DMS79 (cell line): ENCODE results near the gene THAP3.
"Not testable (repeated sequence)": the region's sequence is repeated elsewhere in the genome, so short reads cannot be mapped to it uniquely, and the experiment has no call there.

Source experiments
- DNase-seq: peaks from one replicate; lab custom pipeline; 2025; lab: John Stamatoyannopoulos, UW

The THAP3 gene

DNA sequence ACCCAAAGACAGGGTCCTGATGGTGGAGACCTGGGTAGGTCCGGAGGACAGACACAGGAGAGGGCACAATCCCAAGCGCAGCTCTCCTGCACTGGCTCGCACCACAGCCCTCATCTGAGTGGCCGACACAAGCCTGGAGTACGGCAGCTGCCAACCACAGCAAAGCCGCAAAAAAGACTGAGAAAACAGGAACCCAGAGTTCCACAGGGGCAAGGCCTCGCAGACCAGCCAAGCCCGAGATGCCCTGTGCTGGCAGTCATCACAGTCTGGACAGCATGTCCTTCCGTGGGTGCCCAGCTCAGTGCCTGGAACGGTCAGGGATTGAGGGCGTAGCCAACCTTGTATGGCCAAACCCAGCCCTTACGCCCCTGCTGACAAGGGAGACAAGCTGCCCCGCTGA lies 33.4 kb upstream of the THAP3 start:
- DNase-seq: no peak

DNA sequence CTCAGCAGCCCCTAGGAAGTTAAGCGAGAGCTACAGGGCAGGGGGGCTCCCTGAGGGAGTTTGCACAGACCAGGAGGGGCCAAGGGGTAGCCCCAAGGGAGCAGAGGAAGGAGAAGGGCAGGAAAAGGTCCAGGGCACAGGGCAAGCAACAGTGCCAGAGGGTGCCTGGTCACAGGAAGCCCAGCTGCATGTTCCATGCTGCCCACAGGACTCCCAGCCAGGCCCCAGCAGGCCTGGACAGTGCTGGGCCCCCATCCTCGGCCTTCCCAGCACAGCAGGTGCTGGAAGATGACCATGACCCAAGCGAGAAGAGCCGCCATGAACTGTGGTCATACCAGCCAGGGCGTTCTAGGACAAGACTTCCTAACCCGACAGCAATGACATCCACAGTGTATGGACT lies 33.0 kb upstream of the THAP3 start:
- no peak for DNase-seq

DNA sequence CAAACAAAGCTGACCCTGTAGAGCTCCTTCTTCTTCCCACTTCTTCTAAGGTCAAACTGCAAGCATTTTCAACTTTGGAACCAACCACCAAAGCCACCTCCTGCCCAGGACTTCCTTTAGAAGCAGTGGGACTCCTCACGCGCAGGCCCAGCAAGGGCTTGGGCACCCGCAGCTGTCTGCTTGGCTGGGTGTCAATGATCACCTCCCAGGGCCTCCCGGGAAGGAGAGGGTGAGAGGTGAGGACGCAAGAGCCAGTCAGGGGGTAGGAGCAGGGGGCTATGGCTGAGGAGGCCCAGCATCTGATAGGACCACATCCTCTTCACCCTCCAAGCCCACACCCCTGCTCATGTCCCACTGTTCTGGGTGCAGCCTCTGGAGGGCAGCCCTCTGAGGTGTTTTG lies 32.2 kb upstream of the THAP3 start:
- no peak for DNase-seq

DNA sequence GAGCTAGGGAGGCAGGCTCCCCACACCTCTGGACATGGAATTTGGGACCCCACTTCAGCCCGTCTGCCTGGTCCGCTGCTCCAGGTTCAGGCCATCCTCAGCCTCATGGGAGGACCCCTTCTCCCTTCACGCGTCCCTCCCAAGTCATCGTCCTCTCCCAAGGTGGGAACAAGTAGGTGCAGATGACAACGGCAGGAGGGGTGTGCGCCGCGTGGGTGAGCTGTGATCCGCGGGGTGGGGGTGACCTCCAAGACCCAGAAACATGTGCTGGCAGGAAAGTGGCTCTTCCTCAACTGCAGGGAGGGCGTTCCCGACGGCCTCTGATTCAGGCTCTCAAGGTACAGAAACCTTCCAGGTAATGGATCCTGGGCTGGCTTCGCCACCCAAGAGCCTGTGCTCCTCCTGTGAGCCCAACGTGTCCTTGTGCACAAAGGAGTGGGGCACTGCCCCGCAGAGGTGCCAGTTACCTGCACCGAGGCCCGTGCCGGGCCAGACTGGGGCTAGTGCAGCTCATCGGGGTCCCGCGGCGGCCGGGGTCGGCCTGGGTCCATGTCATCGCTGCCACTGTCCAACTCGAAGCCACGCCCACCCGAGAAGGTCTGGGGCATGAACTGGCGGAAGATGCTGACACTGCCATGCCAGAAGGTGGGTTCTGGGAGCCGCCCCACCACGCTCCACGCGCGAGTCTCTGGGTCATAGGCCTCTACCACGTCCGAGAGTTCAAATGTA lies 31.6 kb upstream of the THAP3 start:
- DNase-seq: no peak

DNA sequence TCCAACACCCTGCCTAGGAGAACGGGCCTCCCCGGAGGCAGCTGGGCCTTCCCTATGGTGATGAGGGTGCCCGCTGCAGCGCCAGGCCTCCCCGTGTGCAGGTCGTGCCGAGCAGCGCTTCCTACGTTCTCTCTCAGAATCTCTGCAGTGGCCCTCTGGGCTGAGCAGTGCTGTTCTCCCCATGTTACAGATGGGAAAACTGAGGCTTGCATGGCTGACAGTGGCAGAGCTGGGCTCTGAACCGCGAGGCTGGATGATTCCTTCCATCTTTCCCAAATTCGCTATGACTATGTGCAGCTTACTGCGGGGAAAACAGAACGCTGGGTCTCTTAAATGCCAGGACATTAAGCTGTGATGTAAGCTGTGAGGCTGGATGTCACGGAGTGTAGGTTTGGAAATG lies 30.9 kb upstream of the THAP3 start:
- no peak for DNase-seq

DNA sequence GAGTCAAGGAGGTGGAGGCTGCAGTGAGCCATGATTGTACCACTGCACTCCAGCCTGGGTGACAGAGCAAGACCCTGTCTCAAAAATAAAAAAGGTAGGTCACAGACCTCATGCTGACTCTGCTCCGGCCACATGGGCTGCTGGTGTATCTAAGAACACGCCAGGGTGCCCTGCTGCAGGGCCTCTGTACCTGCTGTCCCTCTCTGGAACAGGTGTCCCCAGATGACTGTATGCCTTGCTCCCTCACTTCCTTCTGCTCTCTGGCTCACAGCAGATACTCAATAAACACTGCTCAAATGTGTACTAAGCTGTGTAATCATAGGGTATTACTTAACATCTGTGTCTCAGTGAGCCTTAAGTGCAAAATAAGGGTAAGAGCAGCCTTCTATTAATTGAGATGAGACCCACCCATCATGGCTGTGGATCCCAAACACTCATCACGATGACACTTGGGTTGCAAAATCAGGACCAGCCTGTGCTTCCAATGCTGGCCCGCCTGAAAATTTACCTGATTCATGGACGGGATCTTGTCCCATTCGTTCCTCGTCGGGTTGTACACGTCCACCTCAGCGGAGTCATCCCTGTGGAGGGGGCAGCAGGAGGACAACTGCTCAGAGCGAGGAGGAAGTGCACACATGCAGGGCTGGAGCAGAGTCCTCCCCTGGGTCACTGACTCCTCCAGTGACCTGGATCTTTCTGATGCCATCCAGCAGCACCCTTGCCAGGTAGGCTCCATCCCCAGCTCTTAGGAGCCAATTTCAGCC lies 29.5 kb upstream of the THAP3 start:
- no peak for DNase-seq

DNA sequence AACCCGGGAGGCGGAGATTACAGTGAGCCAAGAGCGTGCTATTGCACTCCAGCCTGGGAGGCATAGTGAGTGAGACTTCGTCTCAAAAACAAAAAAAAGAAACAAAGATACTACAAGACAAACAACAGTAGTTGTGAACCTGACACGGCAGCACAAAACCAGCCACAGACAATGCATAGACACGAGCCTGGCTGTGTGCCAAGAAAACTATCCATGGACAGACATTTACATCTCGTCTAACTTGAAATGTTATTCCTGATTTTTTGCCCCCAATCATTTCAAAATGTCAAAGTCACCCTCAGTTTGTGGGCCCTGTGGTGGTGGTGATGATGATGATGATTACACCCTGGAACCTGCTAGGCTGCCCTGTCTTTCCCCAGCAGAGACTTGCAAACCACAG lies 28.3 kb upstream of the THAP3 start:
- DNase-seq: no peak

DNA sequence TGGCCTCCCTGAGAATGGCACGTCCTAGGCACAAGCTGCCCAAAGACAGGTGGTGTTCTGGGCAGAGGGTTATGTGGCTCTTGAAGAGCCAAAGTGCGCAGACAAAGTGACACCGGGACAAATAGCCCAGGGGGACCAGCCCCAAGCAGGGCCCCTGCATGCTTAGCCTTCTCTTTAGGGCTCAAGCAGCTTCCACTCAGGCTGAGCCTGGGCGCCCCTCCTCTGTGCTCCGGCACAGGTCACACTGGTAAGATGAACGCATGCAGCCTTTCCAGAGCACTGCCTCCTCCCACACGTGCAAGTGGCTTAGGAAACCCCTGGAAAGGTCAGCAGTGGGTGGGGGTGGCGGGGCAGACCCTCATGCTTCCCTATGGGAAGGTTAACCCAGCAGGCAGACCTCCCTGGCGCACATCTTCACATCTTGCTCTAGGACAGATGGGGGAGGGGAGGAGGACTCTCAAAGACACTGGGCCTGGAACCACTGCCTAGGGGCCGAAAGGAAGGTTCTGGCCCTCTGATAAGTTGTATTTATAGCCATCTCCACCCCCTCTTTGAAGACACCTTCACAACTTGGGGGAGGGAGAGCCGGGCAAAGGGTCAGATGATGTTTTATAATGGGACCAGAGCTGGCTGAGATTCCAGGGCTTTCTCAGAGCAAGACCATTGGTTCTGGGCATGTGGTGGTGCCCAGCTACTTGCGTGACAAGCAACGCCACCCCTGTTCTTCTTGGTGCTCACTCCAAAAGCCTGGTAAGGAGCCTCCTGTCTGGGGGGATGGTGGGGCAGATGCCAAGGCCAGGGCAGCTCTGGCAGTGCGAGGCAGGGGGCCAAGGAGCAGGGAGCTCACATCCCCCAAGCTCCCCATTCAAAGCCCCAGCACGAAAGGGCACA lies 27.5 kb upstream of the THAP3 start:
- no peak for DNase-seq

DNA sequence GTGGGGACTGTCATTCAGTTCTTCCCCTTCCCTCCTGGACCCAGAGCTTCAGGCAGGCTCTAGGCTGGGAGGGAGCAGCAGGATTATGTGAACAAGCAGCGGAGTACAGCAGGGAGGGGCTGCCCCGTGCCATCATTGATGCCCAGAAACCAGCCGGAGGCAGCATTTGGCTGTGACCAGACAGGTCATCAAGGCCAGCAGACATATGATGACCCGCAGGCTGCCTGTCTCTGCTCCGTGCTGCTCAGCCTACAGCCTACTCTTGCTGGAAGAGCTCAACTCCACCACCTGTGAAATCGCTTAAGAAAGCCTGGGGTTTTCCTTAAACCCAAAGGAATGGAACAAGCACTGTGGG lies 26.9 kb upstream of the THAP3 start:
- DNase-seq: no peak

DNA sequence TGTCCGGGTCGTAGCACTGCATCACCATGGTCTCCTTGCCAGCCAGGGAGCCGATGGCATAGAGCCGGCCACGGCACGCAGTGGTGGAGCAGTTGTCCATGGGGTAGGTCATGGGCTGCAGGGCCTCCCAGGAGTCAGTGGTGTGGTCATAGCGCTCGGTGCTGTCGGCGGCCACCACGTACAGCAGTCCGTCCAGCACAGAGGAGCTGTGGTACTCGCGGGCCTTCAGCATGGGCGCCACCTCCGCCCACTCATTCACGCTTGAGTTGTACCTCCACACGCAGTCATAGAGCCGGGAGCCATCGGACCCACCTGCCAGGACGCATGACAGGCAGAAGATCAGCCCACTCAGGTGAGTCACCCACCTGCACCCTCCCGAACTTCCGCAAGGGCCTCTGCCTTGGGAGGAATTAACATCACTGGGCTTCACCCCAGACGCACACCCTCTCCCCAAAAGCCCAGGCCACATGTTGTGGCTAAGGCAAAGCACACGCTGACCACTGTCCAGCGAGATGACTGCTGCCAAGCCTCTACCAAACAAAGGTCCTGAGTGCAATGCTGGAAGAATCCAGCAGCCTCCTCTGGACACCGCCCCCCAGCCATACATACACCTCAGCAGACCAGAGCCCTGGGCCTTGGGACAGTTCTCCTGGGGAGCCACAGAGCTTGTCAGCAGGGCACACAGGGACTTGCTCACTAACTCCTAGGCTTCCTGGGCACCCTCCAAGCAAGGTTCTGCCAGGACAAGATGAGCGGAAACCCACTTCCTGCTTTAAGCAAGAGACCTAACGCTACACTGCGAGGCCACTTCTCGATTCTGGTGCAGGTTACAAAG lies 25.3 kb upstream of the THAP3 start:
- DNase-seq: no peak

DNA sequence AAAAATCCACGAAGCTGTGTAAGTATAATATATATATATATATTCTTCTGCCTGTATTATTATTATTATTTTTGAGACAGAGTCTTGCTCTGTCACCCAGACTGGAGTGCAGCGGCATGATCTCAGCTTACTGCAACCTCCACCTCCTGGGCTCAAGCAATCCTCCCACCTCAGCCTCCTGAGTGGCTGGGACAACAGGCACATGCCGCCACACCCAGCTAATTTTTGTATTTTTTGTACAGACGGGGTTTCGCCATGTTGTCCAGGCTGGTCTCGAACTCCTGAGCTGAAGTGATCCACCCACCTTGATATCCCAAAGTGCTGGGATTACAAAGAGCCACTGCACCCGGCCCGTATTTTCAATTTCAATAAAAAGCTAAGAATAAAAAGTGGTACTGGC lies 24.7 kb upstream of the THAP3 start:
- not testable (repeated sequence) for DNase-seq

DNA sequence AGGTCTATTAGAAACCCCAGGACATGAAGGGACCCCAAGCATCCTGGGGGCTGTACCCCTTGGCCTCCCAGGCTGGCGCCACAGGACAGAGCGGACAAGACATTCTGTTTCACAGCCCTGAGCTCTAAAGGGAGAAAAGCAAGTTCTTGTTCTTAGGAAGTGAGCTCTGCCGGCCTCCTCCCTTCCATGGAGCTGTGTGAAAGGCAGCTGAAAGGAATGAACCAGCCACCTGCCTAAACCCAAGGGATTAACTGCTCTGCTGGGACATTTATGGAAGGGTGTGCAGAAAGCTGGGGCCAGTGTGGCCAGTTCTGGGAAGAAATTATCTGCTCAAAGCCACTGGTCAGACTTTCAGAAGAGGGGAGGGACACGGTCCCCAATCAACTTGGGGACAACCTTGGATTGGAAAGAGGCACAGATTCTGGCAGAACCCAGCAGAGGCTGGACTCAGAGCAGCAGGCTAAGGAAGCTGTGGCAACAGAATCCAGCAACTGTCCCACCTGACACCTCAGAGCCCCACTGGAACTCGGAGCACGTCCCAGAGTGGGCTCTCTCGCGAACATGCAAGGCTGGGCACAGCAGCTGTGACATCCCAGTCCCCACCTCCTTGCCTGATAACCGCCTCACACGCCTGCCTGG lies 24.1 kb upstream of the THAP3 start:
- DNase-seq: no peak

DNA sequence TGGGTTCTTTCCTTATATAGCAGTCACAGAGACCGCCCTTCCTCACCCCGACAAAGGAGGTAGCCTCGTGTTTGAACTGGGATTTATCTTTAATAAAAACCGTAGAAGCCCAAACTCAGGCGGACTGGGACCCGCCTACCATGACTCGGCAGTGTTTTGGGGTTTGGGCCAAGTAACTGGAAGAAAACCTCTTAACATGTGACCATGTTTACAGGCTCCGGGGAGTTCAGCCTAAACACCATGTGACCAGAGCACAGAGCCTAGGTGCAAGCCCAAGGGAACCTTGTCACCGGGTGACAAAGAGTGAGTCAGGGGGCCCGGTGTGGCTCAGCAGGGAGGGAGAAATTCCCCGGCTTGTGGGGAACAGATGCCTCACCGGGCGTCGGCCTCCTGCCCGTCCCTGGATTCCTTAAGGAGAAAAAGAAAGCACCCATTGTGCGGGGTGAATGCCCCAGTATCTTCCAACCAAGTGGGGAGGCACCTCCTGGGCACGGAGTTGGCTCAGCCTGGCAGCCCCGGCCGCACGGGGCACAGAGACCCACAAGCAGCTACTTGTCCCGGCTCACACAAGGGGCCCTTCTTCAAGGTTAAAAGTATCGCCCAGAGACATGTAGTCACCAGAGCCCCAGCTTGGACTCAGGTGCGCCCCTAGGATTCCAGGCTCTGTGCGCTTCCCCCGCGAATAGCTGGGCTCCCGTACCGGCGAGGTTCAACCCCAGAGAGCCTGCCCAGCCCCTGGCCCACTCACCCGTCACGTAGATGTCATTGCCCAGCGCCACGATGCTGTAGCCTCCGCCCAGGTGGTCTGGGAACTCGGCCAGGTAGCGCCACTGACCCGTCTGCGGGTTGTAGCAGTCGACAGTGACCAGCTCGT lies 23.4 kb upstream of the THAP3 start:
- no peak for DNase-seq

DNA sequence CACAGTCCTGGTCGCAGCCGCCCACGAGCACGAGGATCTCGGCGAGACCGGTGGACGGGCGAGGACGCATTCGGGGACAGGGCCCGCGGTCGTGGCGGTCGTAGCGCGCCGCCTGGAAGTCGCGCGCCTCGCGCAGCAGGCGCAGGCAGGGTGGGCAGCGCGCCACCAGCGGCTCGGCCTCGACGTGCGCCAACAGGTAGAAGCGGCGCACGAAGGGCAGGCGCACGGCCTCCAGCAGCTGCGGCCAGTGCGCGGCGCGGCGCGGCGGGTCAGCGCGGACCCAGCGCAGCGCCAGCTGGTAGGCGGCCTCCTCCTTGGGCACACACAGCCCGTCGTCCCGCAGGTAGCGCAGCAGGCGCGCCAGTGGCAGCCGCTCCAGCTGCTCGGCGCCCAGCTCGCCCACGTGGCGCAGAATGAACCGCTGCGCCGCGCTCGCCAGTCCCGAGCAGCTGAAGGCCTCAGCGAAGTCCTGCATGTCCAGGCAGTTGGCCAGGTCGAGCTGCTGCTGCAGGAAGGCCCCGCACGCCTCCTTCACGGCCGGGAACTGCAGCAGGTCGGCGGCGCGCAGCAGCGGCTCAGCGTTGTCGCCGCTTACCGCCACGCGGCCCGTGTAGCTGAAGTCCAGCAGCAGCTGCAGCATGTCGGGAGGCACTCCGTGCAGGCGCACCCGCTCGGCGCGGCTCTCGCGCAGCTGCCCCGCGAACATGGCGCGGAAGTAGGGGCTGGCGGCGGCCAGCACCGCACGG lies 22.6 kb upstream of the THAP3 start:
- no peak for DNase-seq

DNA sequence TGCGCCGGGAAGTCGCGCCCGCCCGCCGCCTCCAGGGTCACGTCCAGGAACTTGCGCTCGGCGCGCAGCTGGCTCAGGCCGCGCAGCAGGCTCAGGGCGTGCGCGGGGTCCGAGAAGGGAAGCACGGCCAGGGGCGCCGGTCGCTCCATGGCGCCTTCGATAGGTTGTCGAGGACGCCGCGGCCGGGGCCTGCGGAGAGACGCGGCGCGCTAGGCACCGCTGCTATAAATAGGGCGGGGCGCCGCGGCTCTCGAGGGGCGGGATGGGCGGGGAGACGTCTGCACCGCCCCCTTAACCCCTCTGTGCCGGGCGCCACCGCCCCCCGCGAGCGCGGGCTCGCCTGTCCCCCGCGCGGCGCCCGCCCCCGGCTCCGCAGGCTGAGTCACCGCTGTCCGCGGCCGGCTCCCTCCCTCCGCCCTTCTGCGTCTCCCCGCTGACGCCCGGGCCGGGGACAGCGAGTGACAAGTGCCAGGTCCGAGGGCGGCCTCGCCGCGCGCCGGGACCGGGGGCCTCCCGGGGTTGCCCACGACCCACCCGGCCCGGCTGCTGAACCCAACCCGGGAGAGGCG lies 21.9 kb upstream of the THAP3 start, which contains the start of gene KLHL21:
Gene KLHL21, minus strand, starts transcription at position 201 of the 569 bp plus-strand sequence. Its CDS starts 52 bp downstream, at position 149.
- DNase-seq: peak; percentile 56

DNA sequence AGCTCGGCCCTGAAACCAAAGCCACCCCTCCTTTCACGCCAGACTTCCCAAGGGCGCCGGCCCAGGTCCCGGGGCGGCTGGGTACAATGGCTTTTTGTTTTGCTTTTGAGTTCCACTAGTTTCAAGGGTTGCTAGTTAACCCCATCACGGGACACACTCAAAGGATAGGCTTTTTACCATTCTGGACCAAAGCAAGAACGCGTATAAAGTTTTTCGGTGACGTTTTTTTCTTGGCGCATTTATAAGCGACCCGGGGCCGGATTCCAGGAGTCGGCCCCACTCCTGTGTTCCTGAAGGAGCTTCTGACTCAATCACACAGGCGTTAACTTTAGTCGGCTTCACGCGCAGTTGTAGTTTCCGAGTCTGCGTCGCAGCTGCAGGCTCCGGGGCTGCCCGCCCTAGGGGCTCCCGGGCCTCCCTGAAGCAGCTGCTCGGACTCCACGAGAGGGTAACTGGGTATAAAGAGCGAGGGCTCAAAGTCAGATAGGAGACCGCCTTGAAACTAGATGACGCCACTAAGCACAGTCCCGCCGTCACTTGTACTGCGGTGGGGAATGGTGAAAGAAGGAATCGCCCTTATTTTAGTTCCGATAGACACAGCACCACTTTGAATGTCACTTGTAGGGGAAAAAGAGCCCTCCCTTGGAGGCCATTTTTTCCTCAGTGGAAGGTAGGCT lies 21.3 kb upstream of the THAP3 start:
- DNase-seq: no peak

DNA sequence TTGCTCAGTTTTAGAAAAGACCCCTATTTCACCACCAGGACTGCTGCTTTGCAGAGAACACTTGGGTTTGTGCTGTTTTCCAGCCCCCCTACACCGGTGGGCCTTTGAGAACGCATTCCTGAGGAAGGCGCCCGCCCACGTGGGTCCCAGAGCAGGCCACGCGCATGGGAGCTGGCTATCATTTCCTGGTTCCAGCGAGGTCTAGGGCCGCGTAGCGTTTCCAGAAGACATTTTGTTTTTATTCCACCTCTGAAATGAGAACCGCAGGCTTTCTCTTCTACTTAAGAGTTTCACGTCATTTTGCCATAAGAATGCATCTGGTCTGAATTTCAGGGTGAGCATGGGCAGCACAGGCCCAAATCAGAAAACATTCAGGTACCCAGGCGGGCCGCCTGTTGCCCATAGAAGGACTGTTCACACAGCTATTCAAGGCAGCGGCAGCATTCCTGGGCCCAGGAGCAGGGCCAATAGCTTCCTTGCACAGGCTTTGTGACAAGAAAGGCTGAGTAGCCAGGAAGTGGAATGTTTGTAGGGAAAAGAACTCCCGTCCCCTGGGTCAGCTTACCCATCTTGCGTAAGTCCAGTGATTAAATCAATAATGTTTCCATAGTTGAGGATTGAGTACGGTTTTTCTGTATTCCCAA lies 20.6 kb upstream of the THAP3 start:
- DNase-seq: no peak
